Small intestine (tissue), 7 donors: ENCODE data around the gene MYCN. TPM values are rescaled to one million over a fixed set of nuclear protein-coding genes. Genes with fewer than 3 reads are reported as not detected.
"Not testable (repeated sequence)": the region's sequence is repeated elsewhere in the genome, so short reads cannot be mapped to it uniquely, and the experiment has no call there.

Experiments used
- DNase-seq, 2 donors: peaks; one replicate each; pipeline versions ENCODE4 v3.0.0 to v3.0.0-alpha.2; 2013
- FAIRE-seq: peaks from 2 replicates; lab custom pipeline; 2012; peaks lifted over from hg19 to GRCh38; lab: Jason Lieb, UNC
- H3K27ac ChIP-seq, 3 donors: one replicate each; pipeline ENCODE4 v1.5.1; 2013; ENCODE audit warnings: low read length in 2 of 3, mild to moderate bottlenecking in 2 of 3, control low read depth in 1 of 3, inconsistent platforms in 1 of 3, low read depth in 1 of 3, moderate library complexity in 1 of 3
- H3K27me3 ChIP-seq, 3 donors: one replicate each; pipeline ENCODE4 v1.6.1; 2013; ENCODE audit warnings: low read length in 3 of 3, inconsistent platforms in 1 of 3; ENCODE audit not compliant: control insufficient read depth in 3 of 3, insufficient read depth in 3 of 3
- H3K36me3 ChIP-seq, 3 donors: one replicate each; pipeline ENCODE4 v1.6.1; 2013; ENCODE audit warnings: low read length in 3 of 3, inconsistent platforms in 1 of 3, low read depth in 1 of 3, mild to moderate bottlenecking in 1 of 3, moderate library complexity in 1 of 3; ENCODE audit not compliant: control insufficient read depth in 3 of 3, insufficient read depth in 2 of 3
- H3K4me1 ChIP-seq, 3 donors: one replicate each; pipeline ENCODE4 v1.6.1; 2013; ENCODE audit warnings: low read length in 2 of 3, inconsistent platforms in 1 of 3, low read depth in 1 of 3, mild to moderate bottlenecking in 1 of 3, moderate library complexity in 1 of 3; ENCODE audit not compliant: control insufficient read depth in 3 of 3, insufficient read depth in 2 of 3
- H3K4me3 ChIP-seq, 3 donors: one replicate each; pipeline ENCODE4 v1.5.1; 2013; ENCODE audit warnings: low read length in 3 of 3, control low read depth in 1 of 3, inconsistent platforms in 1 of 3, low read depth in 1 of 3, mild to moderate bottlenecking in 1 of 3, moderate library complexity in 1 of 3
- H3K9me3 ChIP-seq, 2 donors: one replicate each; pipeline ENCODE4 v1.6.1; 2013; ENCODE audit warnings: low read depth in 1 of 2, low read length in 1 of 2; ENCODE audit not compliant: control insufficient read depth in 2 of 2, insufficient read depth in 1 of 2
- WGBS, 3 donors: extraction: QIAGEN DNeasy Blood & Tissue Kit; methylation state at CpG; one replicate each; pipeline ENCODE4 v1.1.7; 2013; 5-methylcytosine and 5-hydroxymethylcytosine counted together
- polyA plus RNA-seq, 4 donors: library from polyadenylated mRNA; stranded (reverse) in 3 of 4; unstranded in 1 of 4; fragments of 200-250 nt in 3 of 4; fragments of 120-200 nt in 1 of 4; gene quantifications; one replicate each; pipeline versions ENCODE4 v1.2.1 to v1.2.3, GENCODE V29; 2013
- donor health status: healthy with polysubstance abuse.
- donor health status: control.
- donor health status: control.
- donor health status: Bipolar disorder and iron deficiency.
- donor health status: healthy.

MYCN gene
- polyA plus RNA-seq, 4 donors = 1.1 to 16.4 (median 2.3) TPM

DNA sequence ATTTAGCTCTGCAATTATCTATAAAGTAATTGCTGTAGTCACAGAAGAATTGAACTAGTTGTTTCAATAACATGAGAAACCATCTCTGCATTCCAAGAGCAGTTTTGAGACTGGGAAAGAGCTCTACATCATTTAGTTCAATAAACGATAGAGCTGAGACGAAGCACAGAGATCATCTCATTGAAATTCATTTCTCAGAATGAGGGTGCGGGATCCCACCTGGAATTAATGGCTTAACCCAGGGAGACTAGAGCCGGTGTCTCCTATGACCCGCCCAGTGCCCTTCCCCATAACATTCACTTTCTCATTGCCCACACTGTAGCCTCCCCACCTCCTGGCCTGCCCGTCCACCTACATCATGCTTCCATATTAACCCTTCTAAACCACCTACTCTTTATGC is 8.8 kb downstream of the MYCN start:
- no peak for FAIRE-seq
- WGBS, 3 donors = 90 to 96% (median 90%) methylated on average over 6 of the region's 6 CpGs
- DNase-seq = no peak
- Histone ChIP-seq H3K27ac (no peak overlapping the region), H3K9me3 (no peaks in the 10 kb centered on the region), H3K4me1 (peaks cover 0 to 6% (median 0%) of the 10 kb centered on the region in 3 donors), H3K4me3 (no peak overlapping the region), H3K36me3 (peaks cover 0 to 15% (median 2%) of the 10 kb centered on the region in 3 donors), H3K27me3 (no peaks in the 10 kb centered on the region)

DNA sequence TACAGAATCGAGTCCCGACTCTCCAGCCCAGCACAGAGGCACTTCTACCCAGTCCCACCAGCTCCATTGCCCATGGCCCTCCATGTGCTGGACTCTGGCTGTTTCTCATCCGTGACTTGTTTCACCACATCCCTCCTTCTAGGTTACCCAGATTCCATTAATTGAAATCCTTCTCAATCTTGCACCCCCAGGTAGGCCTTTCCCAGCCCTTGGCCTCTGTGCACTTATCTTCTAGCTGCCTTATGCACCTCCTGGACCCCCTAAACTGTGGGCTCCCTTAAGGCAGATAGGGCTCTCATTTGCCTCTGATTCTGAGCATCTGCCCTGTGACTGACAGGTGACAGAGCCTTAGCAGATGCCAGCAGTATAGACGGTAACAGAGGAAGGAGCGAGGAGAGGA is 9.2 kb downstream of the MYCN start:
- Histone ChIP-seq H3K36me3 (peaks cover 0 to 15% (median 2%) of the 10 kb centered on the region in 3 donors), H3K9me3 (no peaks in the 10 kb centered on the region), H3K4me1 (peaks cover 0 to 3% (median 0%) of the 10 kb centered on the region in 3 donors), H3K4me3 (no peak overlapping the region), H3K27me3 (no peaks in the 10 kb centered on the region), H3K27ac (no peak overlapping the region)
- 91 to 93% (median 92%) methylated on average over 5 of the region's 5 CpGs for WGBS, 3 donors
- no peak for FAIRE-seq
- no peak for DNase-seq

DNA sequence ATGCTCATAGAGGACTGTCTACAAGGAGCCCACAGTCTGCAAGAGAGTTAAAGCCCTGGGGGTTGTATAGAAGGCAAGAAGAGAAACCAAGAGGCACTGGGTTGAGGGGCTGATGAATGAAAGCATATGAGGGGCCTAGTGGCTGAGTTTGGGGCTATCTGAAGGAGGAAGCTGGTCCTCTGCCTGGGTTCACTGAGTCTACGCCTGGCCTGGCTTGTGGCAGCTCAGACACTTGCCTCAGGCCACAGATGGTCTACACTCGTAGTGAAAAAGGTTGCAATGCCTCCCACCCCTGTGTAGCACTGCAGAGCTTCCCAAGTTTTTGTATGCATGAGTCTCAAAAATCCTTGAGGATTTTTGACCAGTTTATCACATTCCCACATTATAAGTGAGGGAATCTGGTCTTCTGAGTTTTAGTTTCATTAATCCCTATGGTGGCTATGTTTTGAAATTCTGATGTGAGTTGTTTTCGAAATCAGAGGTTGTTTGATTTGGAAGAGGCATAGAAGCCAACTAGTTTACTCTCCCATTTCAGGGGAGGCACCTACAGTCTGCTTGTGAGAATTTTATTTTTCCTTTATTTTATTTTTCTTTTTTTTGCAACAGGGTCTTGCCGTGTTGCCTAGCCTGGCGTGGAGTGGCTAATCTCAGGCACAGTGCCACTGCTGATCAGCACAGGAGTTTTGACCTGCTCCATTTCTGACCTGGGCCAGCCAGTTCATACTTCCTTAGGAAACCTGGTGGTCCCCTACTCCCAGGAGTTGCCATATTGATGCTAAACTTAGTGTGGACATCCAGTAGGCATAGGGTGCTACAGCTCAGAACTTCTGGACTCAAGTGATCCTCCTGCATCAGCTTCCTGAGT is 10.0 kb downstream of the MYCN start:
- no peaks in the 10 kb centered on the region for H3K9me3 ChIP-seq
- DNase-seq = no peak
- no peaks in the 10 kb centered on the region for H3K27me3 ChIP-seq
- no peak overlapping the region for H3K27ac ChIP-seq
- peaks cover 0 to 15% (median 2%) of the 10 kb centered on the region in 3 donors for H3K36me3 ChIP-seq
- 81 to 94% (median 87%) methylated on average over 5 of the region's 5 CpGs for WGBS, 3 donors
- no peak overlapping the region for H3K4me3 ChIP-seq
- no peaks in the 10 kb centered on the region for H3K4me1 ChIP-seq
- FAIRE-seq = no peak

DNA sequence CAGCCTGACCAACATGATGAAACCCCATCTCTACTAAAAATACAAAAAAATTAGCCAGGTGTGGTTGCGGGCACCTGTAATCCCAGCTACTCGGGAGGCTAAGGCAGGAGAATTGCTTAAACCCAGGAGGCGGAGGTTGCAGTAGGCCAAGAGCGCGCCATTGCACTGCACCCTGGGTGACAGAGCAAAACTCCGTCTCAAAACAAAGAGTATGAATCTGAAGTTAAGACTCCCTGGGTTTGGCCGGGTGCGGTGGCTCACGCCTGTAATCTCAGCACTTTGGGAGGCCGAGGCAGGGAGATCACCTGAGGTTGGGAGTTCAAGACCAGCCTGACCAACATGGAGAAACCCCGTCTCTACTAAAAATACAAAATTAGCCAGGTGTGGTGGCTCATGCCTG is 11.6 kb downstream of the MYCN start:
- not testable (repeated sequence) for DNase-seq, H3K36me3 ChIP-seq, H3K4me1 ChIP-seq, H3K4me3 ChIP-seq, H3K9me3 ChIP-seq, H3K27me3 ChIP-seq, H3K27ac ChIP-seq, FAIRE-seq
- WGBS, 3 donors = 94 to 96% (median 95%) methylated on average over 11 of the region's 11 CpGs

DNA sequence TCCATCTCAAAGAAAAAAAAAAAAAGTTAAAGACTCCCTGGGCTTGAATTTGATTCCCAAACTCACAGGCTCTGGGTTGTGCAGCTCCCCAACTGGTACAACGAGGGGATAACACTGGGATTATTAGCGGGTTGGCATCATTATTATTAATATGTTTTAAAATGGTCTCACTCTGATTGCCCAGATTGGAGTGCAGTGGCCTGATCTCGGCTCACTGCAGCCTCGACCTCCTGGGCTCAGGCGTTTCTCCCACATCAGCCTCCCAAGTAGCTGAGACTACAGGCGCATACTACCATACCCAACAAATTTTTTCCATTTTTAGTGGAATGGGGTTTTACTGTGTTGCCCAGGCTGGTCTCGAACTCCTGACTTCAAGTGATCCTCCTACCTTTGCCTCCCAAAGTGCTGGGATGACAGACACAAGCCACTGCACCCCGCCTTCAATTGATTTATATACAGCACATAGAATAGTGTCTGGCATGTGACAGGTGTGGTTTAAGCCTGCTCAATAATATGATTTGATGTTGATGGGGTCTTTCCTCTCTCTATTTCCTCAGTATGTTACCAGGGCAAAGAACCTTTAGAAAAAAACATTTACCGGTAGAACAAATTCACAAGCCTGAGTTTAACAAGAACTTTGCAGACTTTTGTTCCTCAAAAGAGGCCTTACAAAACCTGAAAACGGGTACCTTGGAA is 12.2 kb downstream of the MYCN start:
- Histone ChIP-seq H3K9me3 (no peaks in the 10 kb centered on the region), H3K27me3 (no peaks in the 10 kb centered on the region), H3K36me3 (peaks cover 0 to 5% (median 0%) of the 10 kb centered on the region in 3 donors), H3K27ac (no peak overlapping the region), H3K4me3 (no peak overlapping the region), H3K4me1 (no peaks in the 10 kb centered on the region)
- DNase-seq = no peak
- no peak for FAIRE-seq
- WGBS, 3 donors = 88 to 95% (median 89%) methylated on average over 10 of the region's 10 CpGs

DNA sequence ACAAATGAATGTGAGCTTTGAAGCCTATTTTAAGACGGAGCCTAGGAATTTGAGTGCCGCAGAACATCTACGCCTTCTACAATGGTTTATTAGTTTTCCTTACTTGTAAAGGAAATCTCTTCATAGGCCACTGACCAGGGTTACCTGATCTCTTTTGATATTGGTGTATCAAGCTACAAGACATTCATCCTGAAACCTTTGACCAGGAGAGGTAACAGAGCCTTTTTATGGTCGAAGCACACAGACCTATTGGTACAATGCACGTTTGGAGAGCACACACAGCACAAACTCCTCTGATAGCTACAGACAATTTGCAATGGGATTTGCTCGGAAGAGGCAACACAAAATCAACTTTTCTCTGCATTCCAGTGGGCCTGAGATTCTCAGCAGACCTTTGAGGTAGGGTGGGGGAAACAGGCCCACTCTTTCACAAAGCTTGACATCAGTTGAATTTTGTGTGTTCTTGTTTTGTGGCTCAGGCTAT is 12.8 kb downstream of the MYCN start:
- FAIRE-seq = no peak

DNA sequence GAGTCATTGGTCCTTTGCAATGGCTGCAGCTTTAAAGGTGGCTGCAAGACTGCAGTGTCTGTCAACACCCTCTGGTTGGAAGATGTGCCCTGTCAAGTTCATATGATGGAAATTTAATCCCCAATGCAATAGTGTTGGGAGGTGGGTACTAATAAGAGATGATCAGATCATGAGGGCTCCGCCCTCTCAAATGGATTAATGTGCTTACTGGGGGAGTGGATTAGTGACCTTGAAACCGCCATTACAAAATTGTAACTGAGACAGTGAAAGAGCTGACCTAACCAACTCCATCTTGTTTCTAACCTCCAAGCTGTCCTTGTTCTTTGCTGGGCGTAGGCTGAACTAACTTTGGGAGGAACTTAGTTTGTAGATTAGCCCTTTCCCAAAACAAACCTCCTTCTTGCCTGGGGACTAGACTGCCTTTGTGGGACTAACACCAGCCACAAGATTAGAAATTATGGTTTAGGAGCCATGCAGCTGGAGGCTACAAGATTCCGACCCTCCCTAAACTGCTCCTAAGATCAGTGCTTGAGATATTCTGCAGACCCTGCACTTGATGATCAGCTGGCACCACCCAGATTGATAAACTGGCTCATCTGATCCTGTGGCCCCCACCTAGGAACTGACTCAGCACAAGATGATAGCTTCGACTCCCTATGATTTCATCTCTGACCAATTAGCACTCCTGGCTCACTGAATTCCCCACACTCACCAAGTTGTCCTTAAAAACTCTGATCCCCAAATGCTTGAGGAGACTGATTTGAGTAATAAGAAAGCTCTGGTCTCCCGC is 13.7 kb downstream of the MYCN start:
- Histone ChIP-seq H3K4me3 (no peak overlapping the region), H3K36me3 (no peaks in the 10 kb centered on the region), H3K27ac (no peak overlapping the region), H3K4me1 (no peaks in the 10 kb centered on the region), H3K27me3 (no peaks in the 10 kb centered on the region), H3K9me3 (no peaks in the 10 kb centered on the region)
- DNase-seq (no peak), FAIRE-seq (no peak)
- 87 to 88% (median 87%) methylated on average over 6 of the region's 6 CpGs for WGBS, 3 donors

More for the DNA sequence above, 12.8 kb downstream of the MYCN start:
- H3K27ac ChIP-seq = no peak overlapping the region
- DNase-seq = no peak
- H3K4me3 ChIP-seq = no peak overlapping the region
- no peaks in the 10 kb centered on the region for H3K27me3 ChIP-seq
- H3K4me1 ChIP-seq = no peaks in the 10 kb centered on the region
- 62 to 78% (median 63%) methylated on average over 6 of the region's 6 CpGs for WGBS, 3 donors
- H3K36me3 ChIP-seq = peaks cover 0 to under 1% (median 0%) of the 10 kb centered on the region in 3 donors
- H3K9me3 ChIP-seq = no peaks in the 10 kb centered on the region

DNA sequence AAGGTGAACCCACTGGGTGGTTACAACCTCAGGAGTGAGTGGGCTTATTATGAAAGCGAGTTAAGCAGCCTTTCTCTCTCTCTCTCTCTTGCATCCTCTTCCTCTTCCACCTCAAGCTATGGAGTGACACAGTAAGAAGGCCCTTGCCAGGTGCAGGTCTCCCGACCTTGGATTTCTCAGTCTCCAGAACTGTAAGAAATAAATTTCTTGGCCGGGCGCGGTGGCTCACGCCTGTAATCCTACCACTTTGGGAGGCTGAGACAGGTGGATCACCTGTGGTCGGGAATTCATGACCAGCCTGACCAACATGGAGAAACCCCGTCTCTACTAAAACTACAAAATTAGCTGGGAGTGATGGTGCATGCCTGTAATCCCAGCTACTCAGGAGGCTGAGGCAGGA is 14.4 kb downstream of the MYCN start:
- H3K36me3 ChIP-seq = no peaks in the 10 kb centered on the region
- no peaks in the 10 kb centered on the region for H3K9me3 ChIP-seq
- no peak overlapping the region for H3K4me3 ChIP-seq
- WGBS, 3 donors = 90 to 97% (median 92%) methylated on average over 8 of the region's 8 CpGs
- no peak for FAIRE-seq
- DNase-seq = no peak
- no peaks in the 10 kb centered on the region for H3K27me3 ChIP-seq
- no peaks in the 10 kb centered on the region for H3K4me1 ChIP-seq
- H3K27ac ChIP-seq = no peak overlapping the region
